ENCODE data around the gene XPO5. TPM values are rescaled to one million over a fixed set of nuclear protein-coding genes. Genes with fewer than 3 reads are reported as not detected.

XPO5 gene
- total RNA-seq, 1 donor from 2014 or later: 36.5 TPM

Other genes with a start within 250 kb of the XPO5 start
- 5.0 TPM for gene ZNF318, start 206.4 kb downstream of the XPO5 start, total RNA-seq
- gene ABCC10, start 148.5 kb downstream of the XPO5 start, total RNA-seq: 18.3 TPM
- gene DLK2, start 120.5 kb downstream of the XPO5 start, total RNA-seq: 8.9 TPM
- gene TJAP1, start 98.5 kb downstream of the XPO5 start, total RNA-seq: 8.9 TPM
- 0.20 TPM for gene LRRC73, start 65.7 kb downstream of the XPO5 start, total RNA-seq
- gene YIPF3, start 59.1 kb downstream of the XPO5 start, total RNA-seq: 41.8 TPM
- 33.0 TPM for gene POLR1C, start 58.9 kb downstream of the XPO5 start, total RNA-seq
- 12.0 TPM for gene POLH, start 147 bp upstream of the XPO5 start, total RNA-seq
- gene GTPBP2, start 53.2 kb upstream of the XPO5 start, total RNA-seq: 49.7 TPM
- 20.1 TPM for gene MAD2L1BP, start 59.8 kb upstream of the XPO5 start, total RNA-seq
- gene RSPH9, start 69.0 kb upstream of the XPO5 start, total RNA-seq: not detected
- 44.5 TPM for gene MRPS18A, start 111.8 kb upstream of the XPO5 start, total RNA-seq
- gene VEGFA, start 194.2 kb upstream of the XPO5 start, total RNA-seq: 129 TPM

Measured in esophagus mucosa (tissue), 1 donor.